ENCODE measurements around the gene SRRM5. TPM values are rescaled to one million over a fixed set of nuclear protein-coding genes. Genes with fewer than 3 reads are reported as not detected.
"Not testable (repeated sequence)": the region's sequence is repeated elsewhere in the genome, so short reads cannot be mapped to it uniquely, and the experiment has no call there.

Gene SRRM5
- total RNA-seq (2014; rRNA removed; shearing (Covaris generic)) = 0.10 and 0.12 TPM in 2 replicates

- DNase-seq (ENCODE audit: low read depth) = no peak
These were observed at the start of gene SRRM5 for GRCh38 chr19:43611788-43612187. Gene SRRM5 (plus strand): TSS chr19:43612088. CDS start chr19:43612122, 34 bp downstream.

DNA sequence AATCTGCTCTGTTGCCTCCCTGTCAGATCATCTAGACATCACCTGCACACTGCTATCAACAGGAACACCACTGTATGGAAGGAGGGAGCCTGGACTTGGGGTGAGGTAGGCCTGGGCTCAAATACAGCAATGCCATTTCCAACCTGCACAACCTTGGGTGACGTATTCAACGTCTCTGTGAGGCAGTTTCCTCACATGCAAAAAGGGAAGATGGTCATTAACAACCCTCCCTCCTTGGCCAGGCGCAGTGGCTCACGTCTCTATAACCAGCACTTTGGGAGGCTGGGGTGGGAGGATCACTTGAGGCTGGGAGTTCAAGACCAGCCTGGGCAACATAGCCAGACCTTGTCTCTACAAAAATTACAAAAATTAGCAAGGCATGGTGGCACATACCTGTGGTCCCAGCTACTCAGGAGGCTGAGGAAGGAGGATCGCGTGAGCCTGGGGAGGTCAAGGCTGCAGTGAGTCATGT, 49.6 kb upstream of the SRRM5 start:
- DNase-seq (ENCODE audit: low read depth) = no peak

- DNase-seq (ENCODE audit: low read depth) = peak; percentile 99
These were observed 49.1 kb upstream of the SRRM5 start for GRCh38 chr19:43562698-43563241.

DNA sequence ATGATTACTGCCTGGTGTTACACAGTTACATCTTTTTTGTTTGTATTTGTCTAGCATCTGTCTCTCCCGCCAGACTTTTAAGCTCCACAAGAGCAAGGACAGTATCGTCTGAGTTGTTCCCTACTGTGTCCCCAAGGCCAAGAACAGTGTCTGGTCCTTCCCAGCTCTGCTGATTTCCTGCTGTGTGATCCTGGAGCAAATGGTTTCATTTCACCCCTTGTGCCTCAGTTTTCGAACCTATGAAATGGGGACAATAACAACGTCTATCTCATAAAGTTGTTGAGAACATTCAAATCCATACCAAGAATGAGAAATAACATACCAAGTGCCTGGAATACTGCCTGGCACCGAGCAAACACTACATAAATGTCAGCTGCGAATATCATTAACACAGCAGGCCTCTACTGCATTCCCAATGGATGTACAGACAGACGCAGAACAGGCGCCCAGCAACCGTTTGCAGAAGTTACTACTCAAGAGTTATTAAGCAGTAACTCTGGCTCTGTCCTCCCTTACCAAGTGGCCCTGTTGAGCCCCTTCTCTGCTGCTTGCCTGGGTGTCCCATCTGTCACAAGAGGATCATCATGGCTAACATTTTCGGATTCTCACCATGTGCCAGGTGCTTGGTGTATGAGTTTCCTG, 48.0 kb upstream of the SRRM5 start:
- no peak for DNase-seq (ENCODE audit: low read depth)

- no peak for DNase-seq (ENCODE audit: low read depth)
These were observed 47.1 kb upstream of the SRRM5 start for GRCh38 chr19:43564800-43565199.

- DNase-seq (ENCODE audit: low read depth) = no peak
These were observed 42.2 kb upstream of the SRRM5 start for GRCh38 chr19:43569657-43570056.

DNA sequence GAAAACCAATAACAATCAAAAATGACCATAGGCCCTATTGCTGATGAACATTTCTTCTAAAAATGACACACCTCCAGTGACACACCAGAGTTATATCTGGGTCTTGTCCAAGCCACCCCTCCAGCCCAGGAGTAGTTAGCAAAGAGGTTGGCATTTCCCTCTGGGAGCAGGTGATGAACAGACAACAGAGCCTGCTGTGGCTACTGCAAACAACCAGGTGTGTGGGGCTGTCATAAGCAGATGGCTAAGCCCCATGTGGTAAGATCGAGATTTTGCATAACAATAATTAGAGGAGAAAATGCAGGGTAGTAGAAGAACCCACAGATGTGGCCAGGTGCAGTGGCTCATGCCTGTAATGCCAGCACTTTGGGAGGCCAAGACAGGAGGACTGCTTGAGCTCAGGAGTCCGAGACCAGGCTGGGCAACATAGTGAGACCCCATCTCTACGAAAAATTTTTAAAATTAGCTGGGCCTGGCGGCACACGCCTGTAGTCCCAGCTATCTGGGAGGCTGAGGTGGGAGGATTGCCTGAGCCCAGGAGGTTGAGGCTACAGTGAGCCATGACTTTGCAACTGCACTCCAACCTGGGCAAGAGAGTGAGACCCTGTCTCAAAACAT, 41.6 kb upstream of the SRRM5 start:
- DNase-seq (ENCODE audit: low read depth) = no peak

- DNase-seq (ENCODE audit: low read depth) = no peak
These were observed 39.7 kb upstream of the SRRM5 start for GRCh38 chr19:43572171-43572588.

DNA sequence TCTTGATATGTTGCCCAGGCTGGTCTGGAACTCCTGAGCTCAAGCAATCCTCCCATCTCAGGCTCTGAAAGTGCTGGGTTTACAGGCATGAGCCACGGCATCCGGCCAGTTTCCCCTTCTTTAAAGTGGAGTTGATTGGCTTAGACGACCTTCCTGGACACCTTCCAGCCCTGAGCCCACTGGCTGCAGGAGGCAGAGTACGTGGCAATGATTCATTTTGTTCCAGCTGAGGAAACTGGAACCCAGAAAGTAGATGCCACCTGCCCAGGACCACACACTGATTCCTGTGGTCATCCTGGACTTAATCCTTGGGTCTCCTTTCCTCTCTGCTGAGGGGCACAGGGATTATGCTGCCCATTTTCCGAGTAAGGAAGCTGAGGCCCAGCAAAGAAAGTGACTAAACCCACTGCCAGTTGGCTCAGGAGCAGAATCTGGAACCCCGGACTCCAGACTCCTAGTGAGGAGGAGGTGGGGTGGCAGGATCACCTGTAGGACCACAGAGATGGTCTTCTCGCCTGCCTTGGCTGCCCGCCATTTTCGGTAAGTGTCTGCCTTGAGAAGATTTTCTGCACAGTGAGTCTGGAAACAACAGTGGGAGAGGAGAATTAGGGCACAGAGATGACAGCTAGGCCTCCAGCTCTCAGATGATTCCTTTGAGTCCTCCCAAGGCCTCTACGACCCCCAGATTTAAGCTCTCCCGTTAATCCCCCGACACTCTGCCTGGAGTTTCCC, 37.3 kb upstream of the SRRM5 start:
- DNase-seq (ENCODE audit: low read depth) = peak; percentile 90

DNA sequence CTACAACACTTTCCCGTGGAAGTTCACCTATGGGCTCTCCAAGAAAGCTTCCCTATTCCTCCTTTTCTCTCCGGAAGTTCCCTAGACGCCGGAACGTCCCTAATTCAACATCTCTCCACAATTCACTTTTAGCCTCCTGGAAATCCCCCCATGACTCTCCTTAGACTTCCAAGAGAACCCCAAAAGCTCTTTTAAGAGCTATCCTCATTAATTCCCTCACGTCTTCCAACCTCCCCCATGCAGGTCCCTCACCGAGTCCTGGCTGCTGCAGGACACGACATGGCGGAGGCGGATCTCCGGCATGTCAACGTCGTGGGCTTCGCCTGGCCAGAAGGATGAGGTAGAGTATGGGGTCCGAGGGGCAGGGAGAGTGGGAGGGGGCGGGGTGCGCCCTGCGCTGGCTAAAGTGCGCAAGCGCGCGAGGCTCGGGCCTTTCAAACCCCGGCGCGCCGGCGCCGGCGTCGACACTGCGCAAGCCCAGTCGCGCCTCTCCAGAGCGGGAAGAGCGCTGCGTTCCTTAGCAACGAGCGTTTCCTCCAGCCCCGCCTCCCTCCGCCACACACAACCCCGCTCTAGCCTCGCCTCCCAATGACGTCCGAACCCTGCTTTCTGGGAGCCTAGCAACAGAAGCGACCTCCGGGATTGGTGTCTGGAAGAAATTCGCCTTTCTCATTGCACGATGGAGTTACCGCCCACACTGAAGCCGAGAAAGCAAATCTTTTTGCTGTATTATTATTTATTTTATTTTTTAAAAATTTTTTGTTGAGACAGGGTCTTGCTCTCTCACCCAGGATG, 36.5 kb upstream of the SRRM5 start, which contains the start of the genes PINLYP and XRCC1:
Gene PINLYP, plus strand, starts transcription at position 646 of the 795 bp plus-strand sequence. CDS start 1,391 bp downstream, outside the sequence.
Gene XRCC1, minus strand, starts transcription at position 372 of the 795 bp plus-strand sequence. Its CDS starts 69 bp downstream, at position 303.
- DNase-seq (ENCODE audit: low read depth) = peak; percentile 99

DNA sequence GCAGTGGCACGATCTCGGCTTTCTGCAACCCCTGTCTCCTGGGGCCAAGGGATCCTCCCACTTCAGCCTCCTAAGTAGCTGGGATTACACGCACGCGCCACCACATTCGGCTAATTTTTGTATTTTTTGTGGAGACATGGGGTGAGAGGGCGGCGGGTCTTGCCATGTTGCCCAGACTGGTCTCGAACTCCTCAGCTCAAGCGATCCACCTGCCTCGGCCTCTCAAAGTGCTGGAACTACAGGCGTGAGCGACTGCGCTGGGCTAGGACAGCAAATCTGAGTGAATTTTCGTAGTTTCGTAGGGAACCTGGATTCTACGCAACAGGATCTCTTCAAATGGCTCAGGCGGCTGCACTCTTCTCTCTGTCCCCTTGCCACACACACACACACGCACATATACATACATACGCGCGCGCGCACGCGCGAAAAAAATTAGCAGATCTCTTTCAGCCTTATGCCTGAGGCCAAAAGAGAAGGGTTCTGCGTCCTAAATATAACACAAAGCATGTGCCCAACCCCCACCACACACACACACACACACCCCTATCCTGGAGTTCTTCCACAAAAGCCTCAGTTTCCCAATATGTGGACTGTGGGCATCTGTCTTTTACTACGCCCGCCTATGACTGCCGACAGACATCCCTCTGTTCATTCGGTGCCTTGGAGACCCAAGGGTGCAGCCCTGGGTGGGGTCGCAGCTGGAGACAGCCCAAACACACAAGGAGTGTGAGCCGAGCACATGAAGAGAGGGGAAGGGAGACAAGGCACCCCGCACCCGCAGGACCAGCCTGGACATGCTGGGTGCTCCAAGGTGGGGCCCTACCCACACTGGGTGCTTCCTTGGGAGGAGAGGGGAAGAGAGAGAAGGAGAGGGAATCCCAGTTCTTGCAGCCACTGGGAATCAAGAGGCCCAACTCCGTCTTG, 35.7 kb upstream of the SRRM5 start:
- DNase-seq (ENCODE audit: low read depth) = no peak

DNA sequence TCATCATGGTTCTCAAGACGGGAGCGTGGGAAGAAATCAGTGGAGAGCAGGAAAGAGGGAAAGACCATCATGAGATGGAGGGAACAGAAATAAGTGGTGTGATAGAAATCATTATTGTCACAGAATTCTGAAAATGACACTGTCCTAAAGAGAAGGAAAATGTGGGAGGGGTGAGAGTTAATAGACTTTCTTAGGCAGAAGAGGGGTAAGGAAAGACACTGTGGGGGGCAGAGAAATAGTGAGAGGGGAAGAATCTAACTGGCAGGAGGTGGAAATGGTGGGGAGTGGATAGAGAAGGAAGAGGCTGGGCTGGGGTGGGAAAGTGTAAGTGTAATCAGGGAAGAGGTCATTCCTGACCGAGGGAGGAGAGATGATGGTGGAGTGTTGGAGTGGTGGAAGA, 33.1 kb upstream of the SRRM5 start:
- DNase-seq (ENCODE audit: low read depth) = no peak

DNA sequence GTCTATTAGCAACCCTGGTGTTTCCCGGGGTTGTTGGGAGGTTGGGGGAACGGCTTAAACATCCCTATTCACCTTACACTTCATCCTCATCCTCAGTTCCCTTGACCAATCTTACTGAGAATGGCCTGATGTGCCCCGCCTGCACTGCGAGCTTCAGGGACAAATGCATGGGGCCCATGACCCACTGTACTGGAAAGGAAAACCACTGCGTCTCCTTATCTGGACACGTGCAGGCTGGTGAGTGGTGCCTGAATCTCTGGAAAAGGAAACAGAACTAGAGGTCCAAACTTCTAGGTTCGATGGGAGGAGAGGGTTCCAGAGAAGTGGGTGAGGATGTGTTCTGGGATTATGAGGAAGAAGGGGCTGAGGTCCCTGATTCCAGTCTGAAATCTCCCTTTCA, 30.4 kb upstream of the SRRM5 start:
- no peak for DNase-seq (ENCODE audit: low read depth)

DNA sequence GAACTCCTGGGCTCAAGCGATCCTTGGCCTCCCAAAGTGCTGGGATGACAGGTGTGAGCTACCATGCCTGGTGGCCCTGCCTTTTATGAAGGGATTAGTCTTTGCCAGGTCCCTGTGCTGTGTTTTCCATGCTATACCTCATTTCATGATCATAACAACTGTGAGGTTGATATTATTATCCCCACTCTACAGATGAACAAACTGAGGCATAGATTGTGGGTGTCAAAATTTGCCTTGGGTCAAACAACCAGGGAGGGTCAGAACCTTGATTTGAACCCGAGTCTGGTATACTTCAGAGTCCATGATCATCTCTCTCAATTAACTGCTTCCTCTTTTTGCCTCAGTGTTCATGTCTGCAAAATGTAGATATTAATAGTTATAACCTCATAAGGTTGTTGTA, 29.4 kb upstream of the SRRM5 start:
- DNase-seq (ENCODE audit: low read depth) = no peak

DNA sequence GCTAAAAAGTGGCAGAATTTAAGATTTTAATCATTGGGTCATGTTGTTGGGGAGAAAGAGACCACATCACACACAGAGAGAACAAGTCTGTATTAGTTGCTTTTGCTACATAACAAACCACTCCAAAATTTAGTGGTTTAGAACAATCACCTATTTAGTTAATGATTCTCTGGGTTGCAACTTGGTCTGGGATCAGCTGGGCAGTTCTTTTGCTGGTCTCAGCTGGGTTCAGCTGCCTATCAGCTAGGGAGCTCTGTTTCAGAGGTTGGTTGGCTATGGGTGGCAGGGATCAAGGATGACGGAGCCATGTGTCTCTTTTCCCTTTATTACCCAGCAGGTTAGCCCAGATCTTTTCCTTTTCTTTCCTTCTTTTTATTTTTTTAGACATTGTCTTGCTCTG, 27.4 kb upstream of the SRRM5 start:
- no peak for DNase-seq (ENCODE audit: low read depth)

DNA sequence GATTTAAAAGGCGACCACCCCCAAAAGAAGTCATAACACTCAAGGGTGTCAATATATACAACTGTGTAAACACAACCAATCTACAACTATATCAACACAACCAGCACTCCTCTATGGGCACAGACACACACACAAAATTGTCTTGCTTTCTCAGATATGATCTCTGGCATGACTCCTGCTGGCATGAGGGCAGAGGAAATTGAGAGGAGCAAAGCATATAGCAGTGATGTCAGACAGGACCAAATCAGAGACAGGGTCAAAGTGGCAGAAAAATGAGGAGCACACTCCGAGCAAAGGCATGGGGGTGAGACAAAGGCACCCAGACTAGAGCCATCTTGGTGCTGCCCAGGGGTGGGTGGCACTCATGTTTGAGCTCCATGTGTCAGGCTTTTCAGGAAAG, 25.5 kb upstream of the SRRM5 start:
- DNase-seq (ENCODE audit: low read depth) = no peak

GRCh38 chr19:43587029-43587428, 24.9 kb upstream of the SRRM5 start:
- not testable (repeated sequence) for DNase-seq (ENCODE audit: low read depth)

GRCh38 chr19:43589277-43589676, 22.6 kb upstream of the SRRM5 start:
- DNase-seq (ENCODE audit: low read depth) = no peak

DNA sequence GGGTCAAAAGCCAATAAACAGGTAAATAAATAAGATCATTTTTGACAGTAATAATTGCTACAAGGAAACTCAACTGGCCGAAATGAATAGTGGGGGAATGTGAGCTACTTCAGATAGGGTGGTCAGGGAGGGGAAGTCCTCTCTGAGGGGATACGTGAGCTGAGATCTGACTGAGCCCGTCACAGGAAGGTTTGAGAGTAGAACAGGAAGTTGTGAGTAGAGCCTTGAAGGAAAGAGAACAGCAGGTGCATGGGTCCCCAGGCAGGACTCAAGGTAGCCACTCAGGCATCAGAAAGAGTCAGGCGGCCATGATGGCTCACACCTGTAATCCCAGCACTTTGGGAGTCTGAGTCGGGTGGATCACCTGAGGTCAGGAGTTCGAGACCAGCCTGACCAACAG, 22.2 kb upstream of the SRRM5 start:
- no peak for DNase-seq (ENCODE audit: low read depth)

All from RPMI7951 (cell line).